ENCODE data around the gene CACNA1B. TPM values are rescaled to one million over a fixed set of nuclear protein-coding genes. Genes with fewer than 3 reads are reported as not detected.
"Not testable (repeated sequence)": the region's sequence is repeated elsewhere in the genome, so short reads cannot be mapped to it uniquely, and the experiment has no call there.

CACNA1B gene
- total RNA-seq, 1 donor from 2014 or later = 0.74 TPM

- H3K27me3 ChIP-seq = no peaks in the 10 kb centered on the region
- TF ChIP-seq CTCF (IDR thresholded peaks at IDR 0.05) (no peak), POLR2AphosphoS5 (IDR thresholded peaks at IDR 0.05; ENCODE audit: insufficient read depth in 1 of 2, low read depth in 1 of 2) (no peak)
- intact Hi-C loops (cut with DNase I) = no loop called here
- DNase-seq (ENCODE audit: extremely low spot score in 2 of 2) = no peak
- no peak overlapping the region for H3K4me3 ChIP-seq
- H3K9me3 ChIP-seq = no peaks in the 10 kb centered on the region
- H3K27ac ChIP-seq = no peak overlapping the region
- H3K4me1 ChIP-seq = no peaks in the 10 kb centered on the region
- H3K36me3 ChIP-seq = no peaks in the 10 kb centered on the region
Observed at GRCh38 chr9:138085568-138085967, 208.0 kb downstream of the CACNA1B start.

GRCh38 chr9:138092057-138092456 is 214.5 kb downstream of the CACNA1B start:
- intact Hi-C loops (cut with DNase I); H3K27ac ChIP-seq; H3K4me3 ChIP-seq; H3K4me1 ChIP-seq; H3K36me3 ChIP-seq; H3K9me3 ChIP-seq; H3K27me3 ChIP-seq: not testable (repeated sequence)
- peak in 1 of 2 donors; percentile 40 for DNase-seq (ENCODE audit: extremely low spot score in 2 of 2)

GRCh38 chr9:138094028-138094427 is 216.4 kb downstream of the CACNA1B start:
- Histone ChIP-seq H3K4me1 (no peaks in the 10 kb centered on the region), H3K36me3 (no peaks in the 10 kb centered on the region), H3K9me3 (no peaks in the 10 kb centered on the region), H3K4me3 (no peak overlapping the region), H3K27me3 (no peaks in the 10 kb centered on the region), H3K27ac (no peak overlapping the region)
- DNase-seq (ENCODE audit: extremely low spot score in 2 of 2) = no peak
- intact Hi-C loops (cut with DNase I) = no loop called here
- TF ChIP-seq CTCF (IDR thresholded peaks at IDR 0.05) = no peak

GRCh38 chr9:138095813-138096518 is 218.4 kb downstream of the CACNA1B start:
- H3K36me3 ChIP-seq = no peaks in the 10 kb centered on the region
- no peak for TF ChIP-seq CTCF (IDR thresholded peaks at IDR 0.05)
- no peak for TF ChIP-seq POLR2AphosphoS5 (IDR thresholded peaks at IDR 0.05; ENCODE audit: insufficient read depth in 1 of 2, low read depth in 1 of 2)
- no peak for TF ChIP-seq POLR2A (IDR thresholded peaks at IDR 0.05)
- peak; percentile 64 to 93 for DNase-seq (ENCODE audit: extremely low spot score in 2 of 2)
- no peaks in the 10 kb centered on the region for H3K9me3 ChIP-seq
- H3K27me3 ChIP-seq = no peaks in the 10 kb centered on the region
- H3K27ac ChIP-seq = no peak overlapping the region
- intact Hi-C loops (cut with DNase I) = no loop called here
- no peak overlapping the region for H3K4me3 ChIP-seq
- H3K4me1 ChIP-seq = no peaks in the 10 kb centered on the region

- H3K27me3 ChIP-seq = no peaks in the 10 kb centered on the region
- H3K4me3 ChIP-seq = no peak overlapping the region
- H3K4me1 ChIP-seq = no peaks in the 10 kb centered on the region
- no peak overlapping the region for H3K27ac ChIP-seq
- intact Hi-C loops (cut with DNase I) = no loop called here
- H3K9me3 ChIP-seq = no peaks in the 10 kb centered on the region
- no peak for DNase-seq (ENCODE audit: extremely low spot score in 2 of 2)
- TF ChIP-seq POLR2A (IDR thresholded peaks at IDR 0.05) (no peak), POLR2AphosphoS5 (IDR thresholded peaks at IDR 0.05; ENCODE audit: insufficient read depth in 1 of 2, low read depth in 1 of 2) (no peak), CTCF (IDR thresholded peaks at IDR 0.05) (no peak)
- no peaks in the 10 kb centered on the region for H3K36me3 ChIP-seq
Observed at GRCh38 chr9:138096519-138096845, 218.9 kb downstream of the CACNA1B start.

Measured in vagina (tissue), 2 donors.